ENCODE data around the gene NEK7. TPM values are rescaled to one million over a fixed set of nuclear protein-coding genes. Genes with fewer than 3 reads are reported as not detected.
A peak's percentile ranks its signal among the peaks of the same experiment; 100 is the strongest.

The NEK7 gene
- total and polyA plus RNA-seq, 9 of the 15 experiments (the other 6 are each of a cell fraction or from before 2014, with no cell fraction given) = 8.5 to 37.3 (median 27.7) TPM

DNA sequence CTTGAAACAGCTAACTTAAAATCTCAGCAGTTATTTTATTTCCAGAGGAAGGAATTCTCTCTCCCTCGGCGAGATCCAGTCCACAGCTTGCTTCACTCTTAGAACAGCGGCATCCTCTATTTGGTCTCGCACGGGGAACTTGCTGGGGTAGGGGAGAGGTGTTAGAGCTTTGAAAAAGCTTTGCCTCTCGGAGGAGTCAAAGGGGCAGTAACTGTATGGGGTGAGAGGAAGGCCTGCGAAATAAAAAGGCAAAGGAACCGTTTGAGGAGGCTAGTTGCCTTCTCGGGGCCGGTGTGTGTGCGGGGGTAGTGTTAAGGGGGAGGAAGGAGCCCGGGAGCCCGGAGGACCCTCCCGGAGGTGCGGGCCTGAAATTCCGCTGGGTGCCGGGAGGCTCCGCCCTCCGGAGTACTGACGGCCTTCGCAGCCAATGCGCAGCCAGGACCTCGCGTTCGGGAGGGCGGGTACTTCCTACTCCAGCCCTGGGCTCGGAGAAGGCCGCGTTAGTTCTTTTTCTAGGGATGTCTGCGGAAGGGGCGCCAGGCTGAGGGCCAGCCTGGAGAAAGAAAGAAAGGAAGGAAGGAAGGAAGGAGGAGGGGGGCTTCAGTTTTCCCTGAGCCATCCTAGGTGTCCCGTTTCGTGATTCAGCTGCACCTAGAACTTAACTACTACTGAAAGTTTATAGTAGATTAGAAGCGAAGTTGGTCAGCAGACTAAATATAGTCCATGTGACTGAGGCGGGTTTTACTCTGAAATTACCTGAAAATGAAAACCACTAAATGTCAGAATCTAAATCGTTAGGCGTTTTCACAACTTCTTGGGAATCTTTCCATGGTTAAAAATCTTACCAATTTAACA is 2.2 kb downstream of the NEK7 start (continued):
- TF ChIP-seq MCM2 (IDR thresholded peaks at IDR 0.05; ENCODE audit: low read depth) (no peak), GTF2A2 (tag; IDR thresholded peaks at IDR 0.05) (no peak), ZNF140 (CRISPR knock-in tag; IDR thresholded peaks at IDR 0.05) (no peak), ELK1 (CRISPR knock-in tag; IDR thresholded peaks at IDR 0.05) (no peak), PRPF4 (IDR thresholded peaks at IDR 0.05; ENCODE audit: insufficient read depth, low read depth, low read length, poor library complexity, severe bottlenecking) (no peak), SAP30 (IDR thresholded peaks at IDR 0.05; ENCODE audit: borderline replicate concordance, insufficient read depth, low read depth, low read length, poor library complexity, severe bottlenecking) (no peak), ZNF707 (CRISPR knock-in tag; conservative IDR thresholded peaks at IDR 0.05) (no peak), ZNF79 (CRISPR knock-in tag; IDR thresholded peaks at IDR 0.05; ENCODE audit: low read depth) (no peak), ASH1L (IDR thresholded peaks at IDR 0.05; ENCODE audit: borderline replicate concordance, low read depth, partially characterized antibody) (peak; percentile 35), LARP7 (IDR thresholded peaks at IDR 0.05) (no peak; the same call in 1 of the 2 replicates), ZBTB40 (IDR thresholded peaks at IDR 0.05) (peak; percentile 78), ZBTB40 (CRISPR knock-in tag; IDR thresholded peaks at IDR 0.05) (no peak), ZNF165 (CRISPR knock-in tag; IDR thresholded peaks at IDR 0.05; ENCODE audit: borderline replicate concordance) (no peak)
- TF ChIP-seq, protein P1, sequence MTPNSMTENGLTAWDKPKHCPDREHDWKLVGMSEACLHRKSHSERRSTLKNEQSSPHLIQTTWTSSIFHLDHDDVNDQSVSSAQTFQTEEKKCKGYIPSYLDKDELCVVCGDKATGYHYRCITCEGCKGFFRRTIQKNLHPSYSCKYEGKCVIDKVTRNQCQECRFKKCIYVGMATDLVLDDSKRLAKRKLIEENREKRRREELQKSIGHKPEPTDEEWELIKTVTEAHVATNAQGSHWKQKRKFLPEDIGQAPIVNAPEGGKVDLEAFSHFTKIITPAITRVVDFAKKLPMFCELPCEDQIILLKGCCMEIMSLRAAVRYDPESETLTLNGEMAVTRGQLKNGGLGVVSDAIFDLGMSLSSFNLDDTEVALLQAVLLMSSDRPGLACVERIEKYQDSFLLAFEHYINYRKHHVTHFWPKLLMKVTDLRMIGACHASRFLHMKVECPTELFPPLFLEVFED (CRISPR knock-in tag; conservative IDR thresholded peaks at IDR 0.05) = 0 out of 2 replicates have a peak, but pooled peaks have one; percentile 12
